ENCODE measurements around the gene STX18.

STX18 gene

GRCh38 chr4:4420421-4420820, 121.4 kb downstream of the STX18 start:
- DNase-seq (ENCODE audit: low spot score), result no peak
- in situ Hi-C loops (cut with MboI; ENCODE audit: low pct_unique_long_range_greater_than_20kb, low sequenced_read_pairs, unreplicated experiment), result no loop called here
- no peak for TF ChIP-seq CTCF (IDR thresholded peaks at IDR 0.05; ENCODE audit: extremely low read depth, insufficient read depth, missing control alignments)

GRCh38 chr4:4419896-4420295, 122.0 kb downstream of the STX18 start:
- no peak for DNase-seq (ENCODE audit: low spot score)
- no peak for TF ChIP-seq CTCF (IDR thresholded peaks at IDR 0.05; ENCODE audit: extremely low read depth, insufficient read depth, missing control alignments)
- in situ Hi-C loops (cut with MboI; ENCODE audit: low pct_unique_long_range_greater_than_20kb, low sequenced_read_pairs, unreplicated experiment), result no loop called here

GRCh38 chr4:4418676-4419390, 123.0 kb downstream of the STX18 start:
- in situ Hi-C loops (cut with MboI; ENCODE audit: low pct_unique_long_range_greater_than_20kb, low sequenced_read_pairs, unreplicated experiment), result no loop called here
- TF ChIP-seq CTCF (IDR thresholded peaks at IDR 0.05; ENCODE audit: extremely low read depth, insufficient read depth, missing control alignments), result no peak
- no peak for DNase-seq (ENCODE audit: low spot score)

- no peak for DNase-seq (ENCODE audit: low spot score)
- in situ Hi-C loops (cut with MboI; ENCODE audit: low pct_unique_long_range_greater_than_20kb, low sequenced_read_pairs, unreplicated experiment), result no loop called here
- TF ChIP-seq CTCF (IDR thresholded peaks at IDR 0.05; ENCODE audit: extremely low read depth, insufficient read depth, missing control alignments), result no peak
Measured at GRCh38 chr4:4417886-4418285, 124.0 kb downstream of the STX18 start.

- DNase-seq (ENCODE audit: low spot score), result no peak
- in situ Hi-C loops (cut with MboI; ENCODE audit: low pct_unique_long_range_greater_than_20kb, low sequenced_read_pairs, unreplicated experiment), result no loop called here
- no peak for TF ChIP-seq CTCF (IDR thresholded peaks at IDR 0.05; ENCODE audit: extremely low read depth, insufficient read depth, missing control alignments)
Measured at GRCh38 chr4:4416981-4417380, 124.9 kb downstream of the STX18 start.

GRCh38 chr4:4415806-4416805, 125.7 kb downstream of the STX18 start:
- no peak for DNase-seq (ENCODE audit: low spot score)
- in situ Hi-C loops (cut with MboI; ENCODE audit: low pct_unique_long_range_greater_than_20kb, low sequenced_read_pairs, unreplicated experiment), result no loop called here
- TF ChIP-seq CTCF (IDR thresholded peaks at IDR 0.05; ENCODE audit: extremely low read depth, insufficient read depth, missing control alignments), result no peak

Measured in GM13977 (cell line).